Activated naive CD4-positive, alpha-beta T cell treated with anti-CD3 and anti-CD28 coated beads, Interleukin-2, amount 50 U/mL, for 24 hours (primary cell): ENCODE measurements around the gene TMEM272.

Source experiments
- H3K27ac Mint-ChIP-seq: one replicate; pipeline ENCODE4 v1.8.0; 2021; ENCODE audit warnings: mild to moderate bottlenecking, mixed read lengths
- H3K27me3 Mint-ChIP-seq: one replicate; pipeline ENCODE4 v1.8.0; 2021; ENCODE audit warnings: mixed read lengths
- H3K36me3 Mint-ChIP-seq: one replicate; pipeline ENCODE4 v1.8.0; 2021; ENCODE audit warnings: mixed read lengths
- H3K4me1 Mint-ChIP-seq: one replicate; pipeline ENCODE4 v1.8.0; 2021; ENCODE audit warnings: mixed read lengths
- H3K4me3 Mint-ChIP-seq: one replicate; pipeline ENCODE4 v1.8.0; 2021; ENCODE audit warnings: mild to moderate bottlenecking, mixed read lengths
- H3K9me3 Mint-ChIP-seq: one replicate; pipeline ENCODE4 v1.8.0; 2021; ENCODE audit warnings: mixed read lengths

The TMEM272 gene

GRCh38 chr13:51805925-51806324, 39.1 kb downstream of the TMEM272 start:
- Mint-ChIP-seq H3K4me3 (peak overlapping the region; percentile 8), H3K36me3 (peaks cover 9% of the 10 kb centered on the region), H3K9me3 (no peaks in the 10 kb centered on the region), H3K4me1 (peaks cover 48% of the 10 kb centered on the region), H3K27ac (peak overlapping the region; percentile 98), H3K27me3 (no peaks in the 10 kb centered on the region)

- H3K36me3 Mint-ChIP-seq: peaks cover 9% of the 10 kb centered on the region
- H3K27ac Mint-ChIP-seq: peak overlapping the region; percentile 98
- no peaks in the 10 kb centered on the region for H3K9me3 Mint-ChIP-seq
- peaks cover 48% of the 10 kb centered on the region for H3K4me1 Mint-ChIP-seq
- H3K27me3 Mint-ChIP-seq: no peaks in the 10 kb centered on the region
- H3K4me3 Mint-ChIP-seq: peak overlapping the region; percentile 97
Observed at GRCh38 chr13:51805313-51805712, 39.7 kb downstream of the TMEM272 start.

- Mint-ChIP-seq H3K36me3 (peaks cover 9% of the 10 kb centered on the region), H3K4me3 (peak overlapping the region; percentile 97), H3K9me3 (no peaks in the 10 kb centered on the region), H3K27me3 (no peaks in the 10 kb centered on the region), H3K4me1 (peaks cover 45% of the 10 kb centered on the region), H3K27ac (peak overlapping the region; percentile 98)
Observed at GRCh38 chr13:51804295-51805172, 40.4 kb downstream of the TMEM272 start.

- H3K27me3 Mint-ChIP-seq: no peaks in the 10 kb centered on the region
Observed at GRCh38 chr13:51803422-51804294, 41.3 kb downstream of the TMEM272 start, which contains the start of gene DHRS12. DHRS12 (minus strand) TSS chr13:51804163; CDS start chr13:51799659, 4,504 bp downstream.

GRCh38 chr13:51802631-51803418, 42.2 kb downstream of the TMEM272 start:
- Mint-ChIP-seq H3K27ac (peak overlapping the region; percentile 98), H3K4me1 (peaks cover 46% of the 10 kb centered on the region), H3K4me3 (peak overlapping the region; percentile 96), H3K9me3 (no peaks in the 10 kb centered on the region), H3K27me3 (no peaks in the 10 kb centered on the region), H3K36me3 (no peaks in the 10 kb centered on the region)

More at GRCh38 chr13:51803422-51804294, 41.3 kb downstream of the TMEM272 start, which contains the start of gene DHRS12:
- Mint-ChIP-seq H3K9me3 (no peaks in the 10 kb centered on the region), H3K4me1 (peaks cover 45% of the 10 kb centered on the region), H3K27ac (peak within 1 kb of the TSS; percentile 98), H3K36me3 (peaks cover 2% of the 10 kb centered on the region), H3K4me3 (peak within 1 kb of the TSS; percentile 97)

- Mint-ChIP-seq H3K4me3 (peak overlapping the region; percentile 96), H3K36me3 (no peaks in the 10 kb centered on the region), H3K4me1 (peaks cover 49% of the 10 kb centered on the region), H3K9me3 (no peaks in the 10 kb centered on the region), H3K27ac (peak overlapping the region; percentile 91), H3K27me3 (no peaks in the 10 kb centered on the region)
Observed at GRCh38 chr13:51801631-51802099, 43.3 kb downstream of the TMEM272 start.

GRCh38 chr13:51800486-51800885, 44.5 kb downstream of the TMEM272 start:
- Mint-ChIP-seq H3K27me3 (no peaks in the 10 kb centered on the region), H3K27ac (peak overlapping the region; percentile 77), H3K4me1 (peaks cover 38% of the 10 kb centered on the region), H3K9me3 (no peaks in the 10 kb centered on the region), H3K36me3 (no peaks in the 10 kb centered on the region), H3K4me3 (no peak overlapping the region)

GRCh38 chr13:51799261-51799660, 45.7 kb downstream of the TMEM272 start:
- no peaks in the 10 kb centered on the region for H3K36me3 Mint-ChIP-seq
- H3K27ac Mint-ChIP-seq: no peak overlapping the region

GRCh38 chr13:51797664-51798488, 47.1 kb downstream of the TMEM272 start:
- no peaks in the 10 kb centered on the region for H3K9me3 Mint-ChIP-seq
- no peak overlapping the region for H3K4me3 Mint-ChIP-seq
- no peaks in the 10 kb centered on the region for H3K27me3 Mint-ChIP-seq
- H3K36me3 Mint-ChIP-seq: peaks cover 4% of the 10 kb centered on the region
- peaks cover 35% of the 10 kb centered on the region for H3K4me1 Mint-ChIP-seq
- H3K27ac Mint-ChIP-seq: no peak overlapping the region

More at GRCh38 chr13:51799261-51799660, 45.7 kb downstream of the TMEM272 start:
- Mint-ChIP-seq H3K9me3 (no peaks in the 10 kb centered on the region), H3K4me3 (no peak overlapping the region), H3K27me3 (no peaks in the 10 kb centered on the region), H3K4me1 (peaks cover 29% of the 10 kb centered on the region)

- H3K27me3 Mint-ChIP-seq: no peaks in the 10 kb centered on the region
- H3K36me3 Mint-ChIP-seq: peaks cover 8% of the 10 kb centered on the region
- H3K9me3 Mint-ChIP-seq: no peaks in the 10 kb centered on the region
- no peak overlapping the region for H3K4me3 Mint-ChIP-seq
- peaks cover 26% of the 10 kb centered on the region for H3K4me1 Mint-ChIP-seq
- no peak overlapping the region for H3K27ac Mint-ChIP-seq
Observed at GRCh38 chr13:51796546-51796945, 48.4 kb downstream of the TMEM272 start.

- Mint-ChIP-seq H3K9me3 (no peaks in the 10 kb centered on the region), H3K36me3 (peaks cover 12% of the 10 kb centered on the region), H3K27me3 (no peaks in the 10 kb centered on the region), H3K27ac (peak overlapping the region; percentile 84), H3K4me3 (no peak overlapping the region), H3K4me1 (peaks cover 23% of the 10 kb centered on the region)
Observed at GRCh38 chr13:51795419-51795818, 49.6 kb downstream of the TMEM272 start.

- Mint-ChIP-seq H3K4me1 (peaks cover 23% of the 10 kb centered on the region), H3K27me3 (no peaks in the 10 kb centered on the region), H3K27ac (peak overlapping the region; percentile 31), H3K4me3 (no peak overlapping the region), H3K36me3 (peaks cover 14% of the 10 kb centered on the region), H3K9me3 (no peaks in the 10 kb centered on the region)
Observed at GRCh38 chr13:51794964-51795363, 50.0 kb downstream of the TMEM272 start.

- H3K36me3 Mint-ChIP-seq: peaks cover 21% of the 10 kb centered on the region
- peaks cover 23% of the 10 kb centered on the region for H3K4me1 Mint-ChIP-seq
- H3K4me3 Mint-ChIP-seq: peak overlapping the region; percentile 71
- no peaks in the 10 kb centered on the region for H3K9me3 Mint-ChIP-seq
- H3K27me3 Mint-ChIP-seq: no peaks in the 10 kb centered on the region
- peak overlapping the region; percentile 97 for H3K27ac Mint-ChIP-seq
Observed at GRCh38 chr13:51793570-51794271, 51.3 kb downstream of the TMEM272 start.
